ENCODE measurements around the gene IL1RAPL1. TPM values are rescaled to one million over a fixed set of nuclear protein-coding genes. Genes with fewer than 3 reads are reported as not detected.

The IL1RAPL1 gene
- total RNA-seq, 4 donors from 2014 or later: 0.24 to 6.2 TPM; not detected in 2

- no peak for TF ChIP-seq POLR2A (IDR thresholded peaks at IDR 0.05)
- TF ChIP-seq CTCF (IDR thresholded peaks at IDR 0.05): no peak
- H3K27me3 ChIP-seq: no peaks in the 10 kb centered on the region
- no peaks in the 10 kb centered on the region for H3K4me1 ChIP-seq
- intact Hi-C loops (cut with DNase I; ENCODE audit: low total_unique reads): no loop called here
- no peaks in the 10 kb centered on the region for H3K9me3 ChIP-seq
- H3K27ac ChIP-seq: no peak overlapping the region
- H3K36me3 ChIP-seq: no peaks in the 10 kb centered on the region
- no peak overlapping the region for H3K4me3 ChIP-seq
- DNase-seq: no peak
Observed at GRCh38 chrX:29926056-29926455, 1338.8 kb downstream of the IL1RAPL1 start.

GRCh38 chrX:29926659-29927058, 1339.4 kb downstream of the IL1RAPL1 start:
- no peak for TF ChIP-seq CTCF (IDR thresholded peaks at IDR 0.05)
- no peak for TF ChIP-seq POLR2A (IDR thresholded peaks at IDR 0.05)
- intact Hi-C loops (cut with DNase I; ENCODE audit: low total_unique reads): no loop called here
- Histone ChIP-seq H3K4me1 (no peaks in the 10 kb centered on the region), H3K9me3 (no peaks in the 10 kb centered on the region), H3K27me3 (no peaks in the 10 kb centered on the region), H3K36me3 (no peaks in the 10 kb centered on the region), H3K4me3 (no peak overlapping the region), H3K27ac (no peak overlapping the region)
- no peak for DNase-seq

- TF ChIP-seq POLR2A (IDR thresholded peaks at IDR 0.05): no peak
Observed at GRCh38 chrX:29935455-29935854, 1348.2 kb downstream of the IL1RAPL1 start.

GRCh38 chrX:29940750-29941149, 1353.5 kb downstream of the IL1RAPL1 start:
- H3K27ac ChIP-seq: no peak overlapping the region
- H3K4me1 ChIP-seq: no peaks in the 10 kb centered on the region
- intact Hi-C loops (cut with DNase I; ENCODE audit: low total_unique reads): no loop called here
- no peak overlapping the region for H3K4me3 ChIP-seq
- no peaks in the 10 kb centered on the region for H3K27me3 ChIP-seq
- H3K9me3 ChIP-seq: no peaks in the 10 kb centered on the region
- no peak for DNase-seq
- no peak for TF ChIP-seq POLR2A (IDR thresholded peaks at IDR 0.05)
- no peak for TF ChIP-seq CTCF (IDR thresholded peaks at IDR 0.05)
- no peaks in the 10 kb centered on the region for H3K36me3 ChIP-seq

More at GRCh38 chrX:29935455-29935854, 1348.2 kb downstream of the IL1RAPL1 start:
- Histone ChIP-seq H3K27ac (no peak overlapping the region), H3K36me3 (no peaks in the 10 kb centered on the region), H3K27me3 (no peaks in the 10 kb centered on the region), H3K4me3 (no peak overlapping the region), H3K9me3 (no peaks in the 10 kb centered on the region), H3K4me1 (no peaks in the 10 kb centered on the region)
- DNase-seq: no peak
- intact Hi-C loops (cut with DNase I; ENCODE audit: low total_unique reads): no loop called here

- Histone ChIP-seq H3K36me3 (no peaks in the 10 kb centered on the region), H3K27me3 (no peaks in the 10 kb centered on the region), H3K9me3 (no peaks in the 10 kb centered on the region), H3K4me3 (no peak overlapping the region), H3K27ac (no peak overlapping the region), H3K4me1 (no peaks in the 10 kb centered on the region)
- intact Hi-C loops (cut with DNase I; ENCODE audit: low total_unique reads): no loop called here
- DNase-seq: no peak
- TF ChIP-seq POLR2A (IDR thresholded peaks at IDR 0.05) (no peak), CTCF (IDR thresholded peaks at IDR 0.05) (no peak)
Observed at GRCh38 chrX:29941287-29941686, 1354.0 kb downstream of the IL1RAPL1 start.

GRCh38 chrX:29947225-29947624, 1360.0 kb downstream of the IL1RAPL1 start:
- no peaks in the 10 kb centered on the region for H3K36me3 ChIP-seq
- no peak overlapping the region for H3K27ac ChIP-seq
- no peaks in the 10 kb centered on the region for H3K9me3 ChIP-seq
- intact Hi-C loops (cut with DNase I; ENCODE audit: low total_unique reads): no loop called here
- DNase-seq: no peak
- no peaks in the 10 kb centered on the region for H3K27me3 ChIP-seq
- TF ChIP-seq POLR2A (IDR thresholded peaks at IDR 0.05) (no peak), CTCF (IDR thresholded peaks at IDR 0.05) (no peak)
- no peaks in the 10 kb centered on the region for H3K4me1 ChIP-seq
- H3K4me3 ChIP-seq: no peak overlapping the region
